IMR-90 (cell line): ENCODE data around the gene FAM216B. TPM values are rescaled to one million over a fixed set of nuclear protein-coding genes. Genes with fewer than 3 reads are reported as not detected.
A peak's percentile ranks its signal among the peaks of the same experiment; 100 is the strongest.

Experiments
- ATAC-seq: fragments of 200-7000 bp; cut with Tn5 transposase; 2 replicates; pipeline ENCODE4 v1.9.1; 2020; ENCODE audit warnings: low read depth, mild to moderate bottlenecking, moderate library complexity
- BruUV-seq: library from RNA; stranded (reverse); fragments of 400-500 nt; replicated peaks from 2 replicates; lab custom pipeline; 2021; lab: Mats Ljungman, UMichigan
- CTCF ChIA-PET: fragments of 300-600 bp; formaldehyde crosslinking; extraction: SDS; loops from one replicate; lab custom pipeline; 2021; ENCODE audit warnings: antibody characterized with exemption; lab: Yijun Ruan, JAX
- POLR2A ChIA-PET: fragments of 300-600 bp; sonication (Branson Sonifier 250); formaldehyde crosslinking; loops from one replicate; lab custom pipeline; 2022; ENCODE audit warnings: antibody characterized with exemption; ENCODE audit not compliant: unreplicated experiment; lab: Charles Lee
- DNase-seq: peaks from one replicate; pipeline ENCODE4 v3.0.0; 2013
- H2AFZ ChIP-seq: replicated peaks from 2 replicates; pipeline ENCODE3; 2013; ENCODE audit warnings: low read length, mild to moderate bottlenecking; ENCODE audit not compliant: poor library complexity
- H2AK5ac ChIP-seq: 2 replicates; pipeline ENCODE4 v1.6.1; 2013; ENCODE audit warnings: low read depth, low read length, inconsistent platforms
- H2AK9ac ChIP-seq: replicated peaks from 2 replicates; pipeline ENCODE3; 2013; ENCODE audit warnings: mild to moderate bottlenecking, low read depth, low read length, moderate library complexity; ENCODE audit not compliant: poor library complexity
- H2BK120ac ChIP-seq: 2 replicates; pipeline ENCODE4 v1.6.1; 2013; ENCODE audit warnings: low read depth, low read length, inconsistent platforms
- H2BK15ac ChIP-seq: 3 replicates; pipeline ENCODE4 v1.6.1; 2013; ENCODE audit warnings: low read depth, low read length, inconsistent platforms
- H2BK20ac ChIP-seq: 2 replicates; pipeline ENCODE4 v1.6.1; 2013; ENCODE audit warnings: low read depth, mild to moderate bottlenecking, inconsistent platforms, low read length, moderate library complexity
- H2BK5ac ChIP-seq: 2 replicates; pipeline ENCODE4 v1.6.1; 2013; ENCODE audit warnings: mild to moderate bottlenecking, low read depth, low read length, inconsistent platforms; ENCODE audit not compliant: poor library complexity, severe bottlenecking
- H3K14ac ChIP-seq: replicated peaks from 2 replicates; pipeline ENCODE4 v1.6.1; 2013; ENCODE audit warnings: low read depth, low read length, inconsistent platforms
- H3K18ac ChIP-seq: 2 replicates; pipeline ENCODE4 v1.6.1; 2013; ENCODE audit warnings: low read depth, low read length, control low read depth
- H3K23ac ChIP-seq: 2 replicates; pipeline ENCODE4 v1.6.1; 2013; ENCODE audit warnings: low read depth, low read length, inconsistent platforms
- H3K27ac ChIP-seq: 2 replicates; pipeline ENCODE4 v1.5.1; 2013; ENCODE audit warnings: mild to moderate bottlenecking, control low read depth, low read length; ENCODE audit not compliant: insufficient read depth
- H3K27me3 ChIP-seq: 2 replicates; pipeline ENCODE4 v1.6.1; 2013; ENCODE audit warnings: low read length; ENCODE audit not compliant: control insufficient read depth, insufficient read depth
- H3K36me3 ChIP-seq: 2 replicates; pipeline ENCODE4 v1.6.1; 2013; ENCODE audit warnings: low read length, mixed read lengths; ENCODE audit not compliant: control insufficient read depth, insufficient read depth
- H3K4ac ChIP-seq: 2 replicates; pipeline ENCODE4 v1.6.1; 2013; ENCODE audit warnings: low read depth, low read length, inconsistent platforms
- H3K4me1 ChIP-seq: 2 replicates; pipeline ENCODE4 v1.6.1; 2013; ENCODE audit warnings: low read length, mixed read lengths; ENCODE audit not compliant: control insufficient read depth, insufficient read depth
- H3K4me2 ChIP-seq: 2 replicates; pipeline ENCODE4 v1.6.1; 2013; ENCODE audit warnings: low read depth, mild to moderate bottlenecking, control low read depth, low read length, moderate library complexity
- H3K4me3 ChIP-seq: 2 replicates; pipeline ENCODE4 v1.5.1; 2013; ENCODE audit warnings: low read depth, mild to moderate bottlenecking, control low read depth, low read length, moderate library complexity; ENCODE audit not compliant: insufficient read depth
- H3K56ac ChIP-seq: 2 replicates; pipeline ENCODE4 v1.6.1; 2013; ENCODE audit warnings: low read length, inconsistent platforms; ENCODE audit not compliant: insufficient read depth; ENCODE audit errors: extremely low read depth
- H3K79me1 ChIP-seq, 2 experiments: 2 replicates each; pipeline ENCODE4 v1.6.1; 2013; ENCODE audit warnings: low read length in 2 of 2, inconsistent platforms in 1 of 2, low read depth in 1 of 2
- H3K9ac ChIP-seq: 2 replicates; pipeline ENCODE4 v1.6.1; 2013; ENCODE audit warnings: low read depth, low read length, control low read depth
- H3K9me1 ChIP-seq: 2 replicates; pipeline ENCODE4 v1.6.1; 2013; ENCODE audit warnings: low read length, inconsistent platforms; ENCODE audit not compliant: insufficient read depth
- H3K9me3 ChIP-seq: 2 replicates; pipeline ENCODE4 v1.6.1; 2013; ENCODE audit warnings: low read length; ENCODE audit not compliant: control insufficient read depth, insufficient read depth
- H4K20me1 ChIP-seq: 2 replicates; pipeline ENCODE4 v1.6.1; 2013; ENCODE audit warnings: low read length, inconsistent platforms; ENCODE audit not compliant: insufficient read depth
- H4K5ac ChIP-seq: 2 replicates; pipeline ENCODE4 v1.6.1; 2013; ENCODE audit warnings: mild to moderate bottlenecking, low read depth, low read length, control low read depth
- H4K8ac ChIP-seq, 2 experiments: 2 replicates each; pipeline ENCODE4 v1.6.1; 2013; ENCODE audit warnings: low read depth in 2 of 2, low read length in 2 of 2, control low read depth in 1 of 2, inconsistent platforms in 1 of 2
- H4K91ac ChIP-seq: 2 replicates; pipeline ENCODE4 v1.6.1; 2013; ENCODE audit warnings: low read depth, low read length, inconsistent platforms; ENCODE audit not compliant: insufficient read depth
- CEBPB ChIP-seq: IDR thresholded peaks from 2 replicates; pipeline ENCODE4 v1.6.1; 2012; ENCODE audit warnings: low read depth, low read length, improper control_type of control experiment
- ELK1 ChIP-seq: fragments of 150-350 bp; IDR thresholded peaks from 2 replicates; pipeline ENCODE4 v1.6.1; 2016; ENCODE audit warnings: low read depth, mild to moderate bottlenecking, low read length, moderate library complexity, borderline replicate concordance
- POLR2A ChIP-seq: IDR thresholded peaks from 2 replicates; pipeline ENCODE4 v1.6.1; 2012; ENCODE audit warnings: mild to moderate bottlenecking, low read depth, low read length
- RAD21 ChIP-seq: IDR thresholded peaks from 2 replicates; pipeline ENCODE4 v1.6.1; 2012; ENCODE audit warnings: low read length, improper control_type of control experiment
- RCOR1 ChIP-seq: IDR thresholded peaks from 2 replicates; pipeline ENCODE4 v1.6.1; 2012; ENCODE audit warnings: mild to moderate bottlenecking, low read length, improper control_type of control experiment; ENCODE audit not compliant: insufficient replicate concordance
- RFX5 ChIP-seq: IDR thresholded peaks from 2 replicates; pipeline ENCODE4 v1.8.0; 2012; ENCODE audit warnings: low read depth, mild to moderate bottlenecking, low read length, moderate library complexity
- WGBS, 2 experiments: methylation state at CpG; one replicate each; pipeline versions ENCODE4 v1.1.5 to v1.1.7; 2013; ENCODE audit warnings: missing lambda C conversion rate in 2 of 2; ENCODE audit not compliant: insufficient read length in 1 of 2; ENCODE audit errors: extremely low coverage in 2 of 2; 5-methylcytosine and 5-hydroxymethylcytosine counted together
- dilution Hi-C: fragments of 300-500 bp; cut with HindIII; formaldehyde crosslinking; loops from one replicate; pipeline ENCODE4 v1.14.3; 2018; ENCODE audit warnings: low sequenced_read_pairs; ENCODE audit not compliant: unreplicated experiment
- in situ Hi-C: fragments of 300-500 bp; cut with MboI; formaldehyde crosslinking; loops from 3 replicates; pipeline ENCODE4 v1.14.3; 2019; ENCODE audit warnings: low sequenced_read_pairs, inconsistent platforms, mixed read lengths
- intact Hi-C: fragments of 100-400 bp; cut with micrococcal nuclease; formaldehyde crosslinking; loops from 2 replicates; pipeline ENCODE4 v1.10.0; 2022
- polyA plus RNA-seq, 3 experiments: library from polyadenylated mRNA; depleted of rRNA; stranded (reverse); fragments of >200 nt; gene quantifications; 2 replicates each; pipeline ENCODE4 v1.2.3, GENCODE V29; 2012; ENCODE audit warnings: low replicate concordance in 1 of 3
- total RNA-seq: library from RNA; depleted of rRNA; stranded (reverse); fragments of >200 nt; gene quantifications from 2 replicates; pipeline ENCODE4 v1.2.3, GENCODE V29; 2012

Gene FAM216B
- total and polyA plus RNA-seq, 2 of the 4 experiments (the other 2 are of a cell fraction) = not detected

GRCh38 chr13:42794577-42795275, 13.3 kb downstream of the FAM216B start:
- Histone ChIP-seq H3K4ac (no peak overlapping the region), H4K20me1 (no peaks in the 10 kb centered on the region), H2AK5ac (0 out of 2 replicates have a peak overlapping the region, but pooled peaks have one; percentile 20), H3K14ac (no peak overlapping the region), H3K56ac (no peak overlapping the region), H4K8ac (no peak overlapping the region), H3K9ac (no peak overlapping the region), H3K9me3 (no peaks in the 10 kb centered on the region), H3K4me1 (no peaks in the 10 kb centered on the region), H3K18ac (no peak overlapping the region), H3K79me1 (no peaks in the 10 kb centered on the region), H2BK5ac (no peak overlapping the region), H2BK120ac (no peak overlapping the region), H2AFZ (no peak overlapping the region), H3K23ac (no peak overlapping the region), H3K4me3 (no peak overlapping the region), H2BK15ac (no peak overlapping the region), H3K27me3 (no peaks in the 10 kb centered on the region), H4K5ac (no peak overlapping the region), H2AK9ac (no peak overlapping the region), H3K36me3 (no peaks in the 10 kb centered on the region), H3K27ac (no peak overlapping the region), H4K91ac (no peak overlapping the region), H2BK20ac (no peak overlapping the region), H3K9me1 (no peaks in the 10 kb centered on the region), H3K4me2 (no peak overlapping the region)
- POLR2A ChIA-PET = no interaction called here
- no peak for ATAC-seq
- DNase-seq = no peak
- CTCF ChIA-PET = no interaction called here
- in situ Hi-C loops = no loop called here
- no TSS peak for BruUV-seq
- dilution Hi-C loops = no loop called here
- TF ChIP-seq RAD21 (no peak), POLR2A (no peak), RFX5 (no peak), ELK1 (no peak), CEBPB (no peak), RCOR1 (no peak)
- no CpG with 5 or more reads among the region's 5 CpGs for WGBS, 2 experiments
- intact Hi-C loops = no loop called here
